GM21576 (cell line): ENCODE measurements around the gene GNG4.
"Not testable (repeated sequence)": the region's sequence is repeated elsewhere in the genome, so short reads cannot be mapped to it uniquely, and the experiment has no call there.

Experiments
- ATAC-seq: cut with Tn5 transposase; IDR thresholded peaks from one replicate; pipeline ENCODE4 v1.9.1; 2021; ENCODE audit warnings: mild to moderate bottlenecking, moderate library complexity; ENCODE audit not compliant: unreplicated experiment

Gene GNG4

GRCh38 chr1:235588156-235588555, 61.4 kb downstream of the GNG4 start:
- ATAC-seq, result no peak

GRCh38 chr1:235586992-235587391, 62.6 kb downstream of the GNG4 start:
- no peak for ATAC-seq

DNA sequence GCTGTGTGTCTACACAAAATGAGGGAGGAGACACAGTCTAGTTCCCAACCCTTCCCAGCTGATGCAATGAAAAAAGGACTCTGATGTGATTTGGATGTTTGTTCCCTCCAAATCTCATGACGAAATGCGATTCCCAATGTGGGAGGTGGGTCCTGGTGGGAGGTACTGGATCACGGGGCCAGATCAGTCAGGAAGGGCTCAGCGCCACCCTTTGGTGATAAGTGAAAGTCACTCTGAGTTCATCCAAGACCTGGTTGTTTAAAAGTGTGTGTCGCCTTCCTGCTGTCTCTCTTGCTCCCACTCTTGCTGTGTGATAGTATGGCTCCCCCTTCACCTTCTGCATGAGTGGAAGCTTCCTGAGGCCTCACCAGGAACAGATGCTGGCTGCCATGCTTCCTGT, 63.2 kb downstream of the GNG4 start:
- ATAC-seq, result no peak

GRCh38 chr1:235584973-235585372, 64.6 kb downstream of the GNG4 start:
- no peak for ATAC-seq

- ATAC-seq, result no peak
Measured at GRCh38 chr1:235583511-235584001, 66.0 kb downstream of the GNG4 start.

DNA sequence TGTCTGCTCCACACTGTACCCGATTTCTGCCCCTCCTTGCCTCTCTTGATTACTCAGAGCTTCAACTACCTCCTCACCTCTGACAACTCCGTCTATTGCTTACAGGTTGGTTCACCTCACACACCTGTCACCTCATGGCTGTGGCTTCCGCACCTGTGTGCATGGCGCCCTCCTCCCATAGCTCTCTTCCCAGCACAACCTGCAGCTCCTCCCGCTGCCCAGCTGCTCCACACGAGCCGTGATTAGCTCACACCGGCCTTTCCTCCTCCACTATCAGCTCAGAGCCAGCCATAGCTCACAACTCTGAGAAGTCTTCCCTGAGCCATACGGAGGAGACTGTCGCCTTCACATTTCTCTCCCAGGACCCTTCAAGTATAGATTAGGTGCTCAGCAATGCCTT, 67.5 kb downstream of the GNG4 start:
- ATAC-seq, result no peak

DNA sequence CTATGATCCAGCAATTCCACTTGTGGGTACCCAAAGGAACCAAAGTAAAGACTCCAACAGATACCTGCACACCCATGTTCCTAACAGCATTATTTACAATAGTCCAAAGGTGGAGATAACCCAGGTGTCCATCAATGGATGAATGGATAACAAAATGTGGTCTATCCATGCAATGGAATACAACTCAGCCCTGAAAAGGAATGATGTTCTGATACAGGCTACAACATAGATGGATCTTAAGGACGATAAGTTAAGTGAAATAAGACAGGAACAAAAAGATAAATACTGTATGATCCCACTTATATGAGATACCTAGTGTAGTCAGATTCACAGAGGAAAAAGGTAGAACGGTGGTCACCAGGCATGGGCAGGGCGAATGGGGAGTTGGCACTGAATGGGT, 69.7 kb downstream of the GNG4 start:
- no peak for ATAC-seq

GRCh38 chr1:235575597-235575996, 74.0 kb downstream of the GNG4 start:
- ATAC-seq, result no peak

- ATAC-seq, result no peak
Measured at GRCh38 chr1:235573880-235574279, 75.7 kb downstream of the GNG4 start.

DNA sequence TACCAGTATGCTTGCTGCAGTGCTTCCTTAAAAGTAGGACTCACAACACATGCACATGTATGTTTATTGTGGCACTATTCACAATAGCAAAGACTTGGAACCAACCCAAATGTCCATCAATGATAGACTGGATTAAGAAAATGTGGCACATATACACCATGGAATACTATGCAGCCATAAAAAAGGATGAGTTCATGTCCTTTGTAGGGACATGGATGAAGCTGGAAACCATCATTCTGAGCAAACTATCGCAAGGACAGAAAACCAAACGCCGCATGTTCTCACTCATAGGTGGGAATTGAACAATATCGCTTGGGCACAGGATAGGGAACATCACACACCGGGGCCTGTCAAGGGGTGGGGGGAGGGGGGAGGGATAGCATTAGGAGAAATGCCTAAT, 76.6 kb downstream of the GNG4 start:
- not testable (repeated sequence) for ATAC-seq

DNA sequence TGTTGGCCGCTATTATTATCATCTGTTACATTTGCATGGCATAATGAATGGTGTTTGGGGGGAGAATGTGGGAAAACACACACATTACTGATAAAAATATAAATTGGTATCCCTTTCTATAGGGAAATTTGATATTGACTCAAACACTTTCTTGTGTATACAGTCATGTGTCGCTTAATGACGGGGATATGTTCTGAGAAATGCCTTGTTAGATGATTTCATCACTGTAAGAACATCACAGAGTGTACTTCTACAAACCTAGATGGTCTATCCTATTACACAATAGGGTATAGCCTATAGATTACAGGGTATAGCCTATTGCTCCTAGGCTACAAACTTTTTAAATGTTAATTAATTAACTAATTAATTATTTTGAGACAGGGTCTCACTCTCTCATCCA, 78.1 kb downstream of the GNG4 start:
- ATAC-seq, result no peak

DNA sequence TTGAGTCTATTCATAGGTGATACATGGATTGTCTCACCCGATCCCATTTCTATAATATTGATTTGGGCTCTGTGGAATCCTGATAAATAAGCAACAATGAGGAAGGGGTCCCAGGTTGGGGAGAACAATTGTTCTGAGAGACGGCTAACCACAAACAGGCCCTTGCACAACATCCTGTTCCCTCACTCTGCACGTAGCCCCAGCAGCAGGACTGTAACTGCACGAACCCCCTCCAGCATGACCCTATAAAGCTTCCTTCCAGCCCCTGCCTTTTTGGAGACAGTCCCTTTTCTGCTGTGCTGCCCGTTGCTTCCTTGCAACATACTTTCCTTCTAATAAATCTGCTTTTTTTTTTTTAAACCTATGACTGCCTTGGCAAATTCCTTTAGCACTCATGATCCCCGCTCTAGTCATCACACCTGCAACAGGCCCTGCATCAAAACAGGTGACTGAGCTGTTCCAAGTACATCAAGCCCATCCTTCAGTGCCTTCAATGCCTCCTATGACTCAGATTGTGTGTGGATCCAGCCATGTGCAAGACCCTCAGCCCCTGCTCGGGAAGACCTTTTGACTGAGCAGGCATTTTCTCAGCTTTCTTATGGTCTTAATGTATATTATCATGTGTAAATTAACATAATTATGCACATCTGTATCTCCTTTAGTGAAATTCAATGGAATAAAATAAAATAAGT, 81.6 kb downstream of the GNG4 start:
- ATAC-seq, result no peak

GRCh38 chr1:235566084-235566483, 83.5 kb downstream of the GNG4 start:
- no peak for ATAC-seq

GRCh38 chr1:235563513-235564061, 86.0 kb downstream of the GNG4 start:
- no peak for ATAC-seq

- no peak for ATAC-seq
Measured at GRCh38 chr1:235562589-235562988, 87.0 kb downstream of the GNG4 start.

DNA sequence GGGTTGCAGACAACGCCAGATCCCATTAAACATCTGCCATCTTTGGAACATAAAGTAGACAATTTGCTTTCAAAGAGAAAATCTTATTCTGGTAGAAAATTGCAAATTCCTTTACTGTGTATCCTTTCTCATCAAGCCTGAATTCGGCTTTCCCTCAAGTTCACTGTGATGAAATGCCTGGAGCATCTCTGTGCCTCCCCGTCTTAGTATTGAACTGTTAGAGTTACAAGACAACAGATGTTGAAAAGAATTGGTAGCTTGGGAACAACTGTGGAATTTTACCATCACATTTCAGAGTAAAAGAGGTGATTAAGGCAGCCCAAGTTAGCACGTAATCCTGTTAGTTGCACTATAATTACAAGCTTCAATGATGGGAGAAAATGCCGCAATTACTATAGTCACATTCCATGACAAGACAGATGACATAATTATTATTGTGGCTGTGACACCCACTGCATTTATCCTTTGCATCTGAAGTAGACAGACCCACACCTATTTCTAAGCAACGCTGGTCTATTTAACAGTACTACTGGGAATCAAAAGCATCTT, 90.9 kb downstream of the GNG4 start:
- no peak for ATAC-seq

DNA sequence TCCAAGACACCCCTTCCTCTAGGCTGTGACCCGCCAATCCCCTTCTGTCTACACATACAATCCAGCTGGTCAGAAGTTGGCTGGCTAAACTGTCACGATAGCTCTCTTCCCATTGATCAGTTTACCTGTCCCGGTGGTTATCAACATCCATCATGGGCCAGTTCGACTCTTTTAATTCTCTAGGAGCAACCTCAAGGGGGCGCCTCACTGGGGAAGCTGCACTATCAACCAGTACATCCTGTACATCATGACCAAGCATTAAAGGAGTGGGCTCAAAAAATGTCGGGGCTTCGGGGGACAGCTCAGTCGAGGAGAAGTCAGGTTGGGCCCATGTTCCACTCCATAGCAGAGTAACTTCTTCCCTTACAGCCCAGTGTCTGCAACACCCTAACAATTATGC, 92.1 kb downstream of the GNG4 start:
- ATAC-seq, result no peak

GRCh38 chr1:235556807-235557206, 92.8 kb downstream of the GNG4 start:
- no peak for ATAC-seq

DNA sequence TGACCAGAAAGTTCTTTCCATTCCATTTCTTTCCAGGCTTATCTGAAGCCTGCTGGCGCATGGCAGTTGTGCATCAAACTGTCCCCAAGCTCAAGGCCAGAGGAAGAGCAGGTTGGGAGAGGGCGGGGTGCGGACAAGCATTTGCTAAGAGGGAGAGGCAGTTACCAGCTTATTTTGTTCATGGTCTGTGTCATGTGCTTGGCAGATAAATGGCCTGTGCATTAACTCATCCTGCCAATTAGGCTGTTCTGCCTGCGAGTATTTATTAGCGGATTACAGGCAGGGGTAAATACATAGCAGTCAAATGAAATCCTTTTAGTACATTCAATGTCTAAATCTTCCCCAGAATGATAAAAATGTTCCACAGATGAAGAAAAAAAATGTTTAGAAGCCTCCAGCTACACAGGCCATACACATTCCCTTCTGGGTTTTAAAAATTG, 96.5 kb downstream of the GNG4 start:
- ATAC-seq, result no peak

DNA sequence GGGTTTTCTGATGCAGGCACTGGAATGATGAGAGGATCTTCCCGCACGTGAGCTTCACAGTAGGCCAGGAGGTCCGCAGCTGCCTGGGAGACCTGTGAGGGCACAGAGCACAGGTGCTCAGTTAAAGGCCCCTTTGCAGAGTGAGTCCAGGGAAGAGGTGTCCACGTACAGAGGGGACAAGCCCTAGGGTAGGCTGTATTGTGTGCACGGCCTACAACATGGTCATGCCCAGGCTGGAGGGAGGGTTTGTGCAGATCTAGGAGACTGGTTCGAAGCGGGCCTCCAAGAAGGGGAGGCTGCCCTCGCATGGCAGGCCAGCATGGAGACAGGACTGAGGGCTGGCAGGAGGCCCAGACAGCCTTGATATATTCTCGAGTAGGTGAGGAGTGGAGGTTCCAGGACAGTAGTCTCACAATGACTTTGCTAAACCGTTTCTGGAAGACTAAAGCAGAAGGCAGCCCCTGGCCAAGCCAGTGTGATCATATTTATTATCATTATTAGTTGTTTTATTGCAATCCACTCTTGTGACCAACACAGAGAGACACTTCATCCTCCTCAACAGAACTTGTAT, 97.4 kb downstream of the GNG4 start:
- no peak for ATAC-seq

DNA sequence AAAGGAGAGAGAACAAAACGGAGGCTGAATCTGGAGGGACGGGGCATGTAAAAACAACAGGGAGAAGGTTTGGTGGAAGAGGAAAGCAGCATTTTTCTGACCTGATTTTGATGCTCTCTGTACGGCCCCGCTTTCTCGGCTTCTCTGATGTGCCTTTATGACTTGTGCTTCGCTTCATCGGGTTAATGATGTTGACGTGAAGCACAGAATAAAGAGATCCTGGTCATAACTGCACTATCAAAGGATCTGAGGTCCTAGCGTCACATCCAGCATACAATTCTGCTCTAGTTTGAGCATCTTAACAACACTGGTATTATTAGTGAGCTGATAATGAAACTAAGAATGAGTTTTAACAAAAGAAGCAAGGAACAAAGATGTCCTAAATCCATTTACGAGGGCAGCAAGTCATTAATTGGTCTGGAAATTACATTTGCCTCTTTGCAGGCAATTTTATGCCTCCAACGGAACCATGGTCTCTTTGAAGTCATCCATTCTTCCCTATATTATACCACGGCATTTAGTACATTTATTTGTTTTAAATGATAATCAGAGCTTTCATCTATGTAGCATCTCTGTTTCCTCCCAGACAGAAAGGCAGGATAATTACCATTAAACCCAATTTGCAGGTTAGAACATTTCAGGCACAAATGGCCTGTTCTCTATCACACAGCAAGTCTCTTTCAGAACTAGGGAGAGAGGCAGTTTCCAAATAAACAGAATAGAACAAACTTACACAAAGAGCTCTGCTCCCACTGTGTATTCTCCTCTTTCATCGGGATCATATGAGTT, 100.0 kb downstream of the GNG4 start:
- no peak for ATAC-seq
